ENCODE data around the gene SSX4. TPM values are rescaled to one million over a fixed set of nuclear protein-coding genes. Genes with fewer than 3 reads are reported as not detected.
"Not testable (repeated sequence)": the region's sequence is repeated elsewhere in the genome, so short reads cannot be mapped to it uniquely, and the experiment has no call there.

The SSX4 gene
- total RNA-seq, 2 experiments from 2014 or later = not detected

DNA sequence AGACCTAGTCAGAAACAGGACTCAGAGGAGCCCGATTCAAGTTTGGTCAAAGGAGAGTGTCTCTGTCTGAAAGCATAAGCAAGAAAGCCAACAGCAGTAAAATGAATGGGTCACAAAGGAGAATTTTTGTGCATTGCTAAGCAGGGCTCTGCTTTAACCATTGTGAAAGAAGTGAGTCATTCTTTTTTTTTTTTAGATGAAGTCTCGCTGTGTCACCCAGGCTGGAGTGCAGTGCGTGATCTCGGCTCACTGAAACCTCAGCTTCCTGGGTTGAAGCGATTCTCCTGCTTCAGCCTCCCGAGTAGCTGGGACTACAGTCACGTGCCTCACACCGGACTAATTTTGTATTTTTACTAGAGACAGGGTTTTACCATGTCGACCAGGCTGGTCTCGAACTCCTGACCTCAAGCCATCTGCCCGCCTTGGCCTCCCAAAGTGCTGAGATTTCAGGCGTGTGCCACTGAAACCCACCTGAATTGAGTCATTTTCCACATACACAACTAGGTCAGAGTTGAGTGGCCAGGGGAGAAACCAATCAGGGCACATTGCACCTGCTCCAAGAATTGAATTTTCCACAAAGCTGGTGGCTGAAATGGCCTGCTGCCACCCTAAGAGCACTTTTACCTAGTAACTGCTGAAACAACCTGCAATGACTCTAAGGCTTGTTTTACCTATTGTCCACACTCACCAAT, 15.5 kb upstream of the SSX4 start:
- H4K20me1 ChIP-seq (ENCODE audit: insufficient read depth, low read length); intact Hi-C loops (cut with micrococcal nuclease; ENCODE audit: unreplicated experiment); DNase-seq (ENCODE audit: low spot score); H3K9me3 ChIP-seq (ENCODE audit: low read length); POLR2A ChIA-PET; H3K79me2 ChIP-seq (ENCODE audit: insufficient read depth, low read depth, low read length); H3K27ac ChIP-seq (ENCODE audit: low read depth, low read length, poor library complexity, severe bottlenecking); H3K36me3 ChIP-seq (ENCODE audit: insufficient read depth, low read length); H3K4me1 ChIP-seq (ENCODE audit: insufficient read depth, low read length, poor library complexity, severe bottlenecking); BruUV-seq (replicated peaks); CTCF ChIA-PET (ENCODE audit: unreplicated experiment); H3K9me2 ChIP-seq (ENCODE audit: insufficient read depth, low read length); H3K4me2 ChIP-seq (ENCODE audit: low read length); H2AFZ ChIP-seq (ENCODE audit: low read length); H3K4me3 ChIP-seq (ENCODE audit: low read depth, low read length, poor library complexity, severe bottlenecking): not testable (repeated sequence)

DNA sequence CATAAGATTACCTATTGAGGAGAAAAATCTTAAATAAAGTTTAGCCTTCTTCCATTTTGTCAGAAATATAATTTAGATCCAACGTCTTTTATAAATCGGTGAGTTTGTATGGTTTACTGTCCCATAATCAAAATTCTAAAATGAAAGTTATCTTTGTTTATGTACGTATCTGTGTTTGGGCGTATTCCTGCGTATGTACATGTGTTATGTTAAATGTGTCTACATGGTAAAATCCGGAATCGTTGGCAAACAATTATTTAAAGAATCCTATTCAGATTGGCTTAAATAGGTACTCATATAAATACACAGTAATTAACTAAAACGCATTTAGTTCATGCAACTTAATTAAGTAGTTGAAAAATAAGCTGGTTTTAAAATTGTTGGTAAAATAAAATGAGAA, 12.9 kb upstream of the SSX4 start:
- DNase-seq (ENCODE audit: low spot score); H3K4me1 ChIP-seq (ENCODE audit: insufficient read depth, low read length, poor library complexity, severe bottlenecking); BruUV-seq (replicated peaks); H2AFZ ChIP-seq (ENCODE audit: low read length); H3K79me2 ChIP-seq (ENCODE audit: insufficient read depth, low read depth, low read length); H3K27ac ChIP-seq (ENCODE audit: low read depth, low read length, poor library complexity, severe bottlenecking); POLR2A ChIA-PET; intact Hi-C loops (cut with micrococcal nuclease; ENCODE audit: unreplicated experiment); H3K9me3 ChIP-seq (ENCODE audit: low read length); H3K9me2 ChIP-seq (ENCODE audit: insufficient read depth, low read length); CTCF ChIA-PET (ENCODE audit: unreplicated experiment); H4K20me1 ChIP-seq (ENCODE audit: insufficient read depth, low read length); H3K36me3 ChIP-seq (ENCODE audit: insufficient read depth, low read length); H3K4me3 ChIP-seq (ENCODE audit: low read depth, low read length, poor library complexity, severe bottlenecking); H3K4me2 ChIP-seq (ENCODE audit: low read length): not testable (repeated sequence)

- H3K79me2 ChIP-seq (ENCODE audit: insufficient read depth, low read depth, low read length); POLR2A ChIA-PET; CTCF ChIA-PET (ENCODE audit: unreplicated experiment); H4K20me1 ChIP-seq (ENCODE audit: insufficient read depth, low read length); H3K9me2 ChIP-seq (ENCODE audit: insufficient read depth, low read length); H3K9me3 ChIP-seq (ENCODE audit: low read length); H3K4me1 ChIP-seq (ENCODE audit: insufficient read depth, low read length, poor library complexity, severe bottlenecking); H3K36me3 ChIP-seq (ENCODE audit: insufficient read depth, low read length); DNase-seq (ENCODE audit: low spot score); BruUV-seq (replicated peaks); H3K4me3 ChIP-seq (ENCODE audit: low read depth, low read length, poor library complexity, severe bottlenecking); H3K27ac ChIP-seq (ENCODE audit: low read depth, low read length, poor library complexity, severe bottlenecking); intact Hi-C loops (cut with micrococcal nuclease; ENCODE audit: unreplicated experiment); H2AFZ ChIP-seq (ENCODE audit: low read length); H3K4me2 ChIP-seq (ENCODE audit: low read length): not testable (repeated sequence)
These were observed 13.6 kb downstream of the SSX4 start for GRCh38 chrX:48396931-48397330.

- CTCF ChIA-PET (ENCODE audit: unreplicated experiment); POLR2A ChIA-PET; H3K36me3 ChIP-seq (ENCODE audit: insufficient read depth, low read length); H3K79me2 ChIP-seq (ENCODE audit: insufficient read depth, low read depth, low read length); H3K27ac ChIP-seq (ENCODE audit: low read depth, low read length, poor library complexity, severe bottlenecking); H2AFZ ChIP-seq (ENCODE audit: low read length); H3K9me2 ChIP-seq (ENCODE audit: insufficient read depth, low read length); BruUV-seq (replicated peaks); DNase-seq (ENCODE audit: low spot score); H3K4me3 ChIP-seq (ENCODE audit: low read depth, low read length, poor library complexity, severe bottlenecking); H3K4me1 ChIP-seq (ENCODE audit: insufficient read depth, low read length, poor library complexity, severe bottlenecking); H3K9me3 ChIP-seq (ENCODE audit: low read length); intact Hi-C loops (cut with micrococcal nuclease; ENCODE audit: unreplicated experiment); H4K20me1 ChIP-seq (ENCODE audit: insufficient read depth, low read length); H3K4me2 ChIP-seq (ENCODE audit: low read length): not testable (repeated sequence)
These were observed 14.5 kb downstream of the SSX4 start for GRCh38 chrX:48397825-48398224.

- intact Hi-C loops (cut with micrococcal nuclease; ENCODE audit: unreplicated experiment); POLR2A ChIA-PET; H3K9me2 ChIP-seq (ENCODE audit: insufficient read depth, low read length); H2AFZ ChIP-seq (ENCODE audit: low read length); H3K4me2 ChIP-seq (ENCODE audit: low read length); CTCF ChIA-PET (ENCODE audit: unreplicated experiment); H3K9me3 ChIP-seq (ENCODE audit: low read length); H3K27ac ChIP-seq (ENCODE audit: low read depth, low read length, poor library complexity, severe bottlenecking); H4K20me1 ChIP-seq (ENCODE audit: insufficient read depth, low read length); BruUV-seq (replicated peaks); H3K4me1 ChIP-seq (ENCODE audit: insufficient read depth, low read length, poor library complexity, severe bottlenecking); H3K79me2 ChIP-seq (ENCODE audit: insufficient read depth, low read depth, low read length); DNase-seq (ENCODE audit: low spot score); H3K4me3 ChIP-seq (ENCODE audit: low read depth, low read length, poor library complexity, severe bottlenecking); H3K36me3 ChIP-seq (ENCODE audit: insufficient read depth, low read length): not testable (repeated sequence)
These were observed 28.5 kb downstream of the SSX4 start, which contains the start of gene SSX4B for GRCh38 chrX:48411860-48412259. Gene SSX4B (minus strand): TSS chrX:48411960. CDS start chrX:48411372, 588 bp downstream.

GRCh38 chrX:48427027-48427716, 43.8 kb downstream of the SSX4 start:
- H2AFZ ChIP-seq (ENCODE audit: low read length); H3K4me1 ChIP-seq (ENCODE audit: insufficient read depth, low read length, poor library complexity, severe bottlenecking); H3K9me2 ChIP-seq (ENCODE audit: insufficient read depth, low read length); DNase-seq (ENCODE audit: low spot score); H3K9me3 ChIP-seq (ENCODE audit: low read length); H3K27ac ChIP-seq (ENCODE audit: low read depth, low read length, poor library complexity, severe bottlenecking); H4K20me1 ChIP-seq (ENCODE audit: insufficient read depth, low read length); H3K4me3 ChIP-seq (ENCODE audit: low read depth, low read length, poor library complexity, severe bottlenecking); H3K36me3 ChIP-seq (ENCODE audit: insufficient read depth, low read length); intact Hi-C loops (cut with micrococcal nuclease; ENCODE audit: unreplicated experiment); H3K4me2 ChIP-seq (ENCODE audit: low read length); CTCF ChIA-PET (ENCODE audit: unreplicated experiment); H3K79me2 ChIP-seq (ENCODE audit: insufficient read depth, low read depth, low read length); BruUV-seq (replicated peaks); POLR2A ChIA-PET: not testable (repeated sequence)
